ENCODE data around the gene RAB3IL1.

- TF ChIP-seq CTCF (conservative IDR thresholded peaks at IDR 0.05; ENCODE audit: low read depth, low read length) = no peak
- no peak for TF ChIP-seq EZH2phosphoT487 (IDR thresholded peaks at IDR 0.05; ENCODE audit: borderline replicate concordance, low read length)
- no peak for TF ChIP-seq EZH2 (IDR thresholded peaks at IDR 0.05; ENCODE audit: low read length, unreplicated experiment)
These were observed 39.8 kb upstream of the RAB3IL1 start for GRCh38 chr11:61957021-61957770.
